GM06990 (cell line): ENCODE data around the gene CACNA1C.

Source experiments
- DNase-seq: peaks from one replicate; pipeline ENCODE4 v3.0.0-alpha.2; 2011; ENCODE audit not compliant: insufficient read length; ENCODE audit errors: extremely low read depth
- H3K27me3 ChIP-seq: replicated peaks from 2 replicates; pipeline ENCODE4 v1.6.0; 2011; ENCODE audit warnings: low read length; ENCODE audit not compliant: control insufficient read depth, insufficient read depth
- H3K36me3 ChIP-seq: 2 replicates; pipeline ENCODE4 v1.5.1; 2011; ENCODE audit warnings: low read length; ENCODE audit not compliant: control insufficient read depth, insufficient read depth
- H3K4me3 ChIP-seq: replicated peaks from 2 replicates; pipeline ENCODE4 v1.5.1; 2011; ENCODE audit warnings: low read depth, mild to moderate bottlenecking, control low read depth, low read length
- CTCF ChIP-seq: IDR thresholded peaks from 2 replicates; pipeline ENCODE4 v1.5.1; 2011; ENCODE audit warnings: low read length, control low read depth, mild to moderate bottlenecking, inconsistent platforms; ENCODE audit not compliant: insufficient read depth, poor library complexity, severe bottlenecking

CACNA1C gene

GRCh38 chr12:2302711-2303580, 250.2 kb downstream of the CACNA1C start:
- DNase-seq = no peak
- TF ChIP-seq CTCF = no peak
- no peak overlapping the region for H3K4me3 ChIP-seq
- peaks cover 1% of the 10 kb centered on the region for H3K27me3 ChIP-seq
- H3K36me3 ChIP-seq = no peaks in the 10 kb centered on the region

- peaks cover 1% of the 10 kb centered on the region for H3K27me3 ChIP-seq
- DNase-seq = no peak
- TF ChIP-seq CTCF = no peak
- H3K4me3 ChIP-seq = no peak overlapping the region
- H3K36me3 ChIP-seq = no peaks in the 10 kb centered on the region
These were observed 251.4 kb downstream of the CACNA1C start for GRCh38 chr12:2304223-2304622.

- Histone ChIP-seq H3K27me3 (peaks cover 1% of the 10 kb centered on the region), H3K4me3 (no peak overlapping the region), H3K36me3 (no peaks in the 10 kb centered on the region)
- TF ChIP-seq CTCF = no peak
- no peak for DNase-seq
These were observed 253.2 kb downstream of the CACNA1C start for GRCh38 chr12:2306012-2306411.

- DNase-seq = no peak
- no peak for TF ChIP-seq CTCF
- H3K27me3 ChIP-seq = peaks cover 1% of the 10 kb centered on the region
- no peaks in the 10 kb centered on the region for H3K36me3 ChIP-seq
- H3K4me3 ChIP-seq = no peak overlapping the region
These were observed 253.9 kb downstream of the CACNA1C start for GRCh38 chr12:2306735-2307134.

- no peak overlapping the region for H3K4me3 ChIP-seq
- H3K36me3 ChIP-seq = no peaks in the 10 kb centered on the region
- DNase-seq = no peak
- peaks cover 1% of the 10 kb centered on the region for H3K27me3 ChIP-seq
- TF ChIP-seq CTCF = no peak
These were observed 254.8 kb downstream of the CACNA1C start for GRCh38 chr12:2307550-2307949.

- H3K4me3 ChIP-seq = no peak overlapping the region
- no peaks in the 10 kb centered on the region for H3K36me3 ChIP-seq
- DNase-seq = no peak
- no peaks in the 10 kb centered on the region for H3K27me3 ChIP-seq
- no peak for TF ChIP-seq CTCF
These were observed 256.9 kb downstream of the CACNA1C start for GRCh38 chr12:2309647-2310046.
